Stimulated activated CD4-positive, alpha-beta T cell treated with anti-CD3 and anti-CD28 coated beads, TNF-alpha, amount 100 ng/mL, for 1 hour (primary cell): ENCODE measurements around the gene MYBPH.

Source experiments
- DNase-seq, 3 donors: peaks; one replicate each; pipeline ENCODE4 v3.0.0-alpha.2; 2020; ENCODE audit warnings: low read depth in 3 of 3, low spot score in 1 of 3

The MYBPH gene

DNA sequence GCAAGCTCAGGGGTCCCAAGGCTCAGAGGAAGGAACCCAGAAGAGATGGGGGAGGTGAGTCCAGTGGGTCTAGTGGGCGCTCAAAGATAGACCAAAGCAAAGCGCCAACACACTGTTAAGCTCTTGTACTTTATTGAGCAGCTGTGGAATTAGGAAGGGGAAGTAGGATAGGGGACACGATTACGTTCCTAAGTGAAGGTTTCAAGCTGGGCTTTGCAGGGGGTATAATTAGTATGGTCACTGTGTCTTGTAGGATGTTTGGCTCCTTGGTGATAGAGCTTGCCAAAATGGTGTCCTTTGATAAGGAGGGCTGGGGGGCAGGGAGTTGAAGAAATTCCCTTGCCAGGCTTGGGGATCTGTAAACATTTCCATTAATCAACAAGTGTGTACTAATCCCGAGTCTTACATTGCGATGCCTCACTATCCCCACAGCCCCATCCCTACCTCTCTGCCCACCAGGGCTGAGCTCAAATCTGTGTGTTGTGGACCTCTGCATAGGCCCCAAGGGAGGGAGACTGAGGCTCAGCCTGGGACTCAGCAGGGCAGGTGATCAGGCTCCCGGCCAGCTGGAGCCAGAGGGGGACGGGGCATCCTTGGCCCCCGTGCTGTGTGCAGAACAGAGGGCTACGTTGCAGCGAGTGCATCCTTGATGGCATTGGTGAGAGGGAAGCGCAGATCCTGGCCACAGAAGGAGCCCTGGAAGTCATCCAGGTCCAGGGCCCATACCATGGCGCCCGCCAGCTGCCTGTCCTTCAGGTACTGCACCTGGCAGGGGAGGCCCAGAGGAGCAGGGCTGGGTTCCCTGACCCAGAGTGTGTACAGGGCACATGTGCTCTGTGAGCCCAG lies 3.4 kb upstream of the MYBPH start:
- DNase-seq: no peak

DNA sequence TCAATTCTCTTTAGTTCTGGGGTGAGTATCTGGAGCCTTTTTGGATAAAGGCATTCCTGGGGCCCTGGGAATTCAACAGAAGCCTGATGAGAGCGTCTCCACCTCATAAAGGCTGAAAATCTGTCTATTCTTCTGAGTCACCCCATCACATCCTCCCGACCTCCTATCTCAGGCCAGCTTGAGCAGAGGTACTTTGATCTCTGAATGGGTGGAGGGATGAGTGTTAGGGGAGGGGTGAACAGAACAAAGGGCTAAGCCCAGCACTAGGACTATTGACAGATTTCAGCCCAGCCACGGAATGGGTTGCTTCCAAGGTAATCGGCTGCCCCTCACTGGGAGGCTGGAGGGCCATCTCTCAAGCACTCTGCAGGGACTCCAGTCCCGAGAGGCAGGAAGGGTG lies 2.5 kb upstream of the MYBPH start:
- DNase-seq: no peak

GRCh38 chr1:203177470-203178039 lies 1.9 kb upstream of the MYBPH start:
- no peak for DNase-seq

- no peak for DNase-seq
These were observed 1.4 kb upstream of the MYBPH start for GRCh38 chr1:203177036-203177405.

GRCh38 chr1:203176273-203177035 lies 828 bp upstream of the MYBPH start:
- DNase-seq: no peak

GRCh38 chr1:203175827-203176241 lies 208 bp upstream of the MYBPH start:
- no peak for DNase-seq

DNA sequence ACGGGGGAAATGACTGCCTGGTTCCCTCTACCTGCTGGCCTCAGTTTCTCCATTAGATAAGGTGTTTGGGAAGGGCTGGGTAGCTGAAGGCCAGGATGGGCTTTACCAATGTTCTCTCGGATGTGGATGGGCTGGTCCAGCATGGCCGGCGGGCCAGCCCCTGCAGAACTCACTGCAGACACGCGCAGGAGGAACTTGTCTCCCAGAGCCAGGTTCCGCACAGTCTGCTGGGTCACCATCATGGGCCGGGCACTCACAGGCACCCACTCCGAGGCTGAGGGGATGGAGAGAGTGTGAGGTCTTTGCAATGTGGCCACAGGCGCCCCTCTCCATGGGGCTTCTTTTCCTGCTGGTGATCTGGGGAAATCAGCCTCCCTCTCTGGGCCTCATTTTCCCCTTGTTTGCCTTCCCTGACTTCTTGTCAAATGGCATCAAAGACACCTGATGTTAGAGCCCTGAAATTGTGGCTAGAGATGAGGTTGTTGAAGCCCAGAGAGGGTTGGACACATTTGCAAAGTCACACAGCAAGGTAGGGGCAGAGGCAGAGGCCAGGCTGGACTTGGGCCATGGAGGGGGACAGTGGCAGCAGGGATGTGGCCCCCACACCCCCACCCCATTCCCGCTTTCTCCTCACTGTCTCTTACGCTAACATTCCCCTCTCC lies 1.2 kb downstream of the MYBPH start:
- DNase-seq: no peak

- no peak for DNase-seq
These were observed 2.1 kb downstream of the MYBPH start for GRCh38 chr1:203173566-203173965.

GRCh38 chr1:203173011-203173555 lies 2.5 kb downstream of the MYBPH start:
- no peak for DNase-seq

GRCh38 chr1:203172184-203173010 lies 3.2 kb downstream of the MYBPH start:
- DNase-seq: peak in 1 of 3 donors; percentile 12

DNA sequence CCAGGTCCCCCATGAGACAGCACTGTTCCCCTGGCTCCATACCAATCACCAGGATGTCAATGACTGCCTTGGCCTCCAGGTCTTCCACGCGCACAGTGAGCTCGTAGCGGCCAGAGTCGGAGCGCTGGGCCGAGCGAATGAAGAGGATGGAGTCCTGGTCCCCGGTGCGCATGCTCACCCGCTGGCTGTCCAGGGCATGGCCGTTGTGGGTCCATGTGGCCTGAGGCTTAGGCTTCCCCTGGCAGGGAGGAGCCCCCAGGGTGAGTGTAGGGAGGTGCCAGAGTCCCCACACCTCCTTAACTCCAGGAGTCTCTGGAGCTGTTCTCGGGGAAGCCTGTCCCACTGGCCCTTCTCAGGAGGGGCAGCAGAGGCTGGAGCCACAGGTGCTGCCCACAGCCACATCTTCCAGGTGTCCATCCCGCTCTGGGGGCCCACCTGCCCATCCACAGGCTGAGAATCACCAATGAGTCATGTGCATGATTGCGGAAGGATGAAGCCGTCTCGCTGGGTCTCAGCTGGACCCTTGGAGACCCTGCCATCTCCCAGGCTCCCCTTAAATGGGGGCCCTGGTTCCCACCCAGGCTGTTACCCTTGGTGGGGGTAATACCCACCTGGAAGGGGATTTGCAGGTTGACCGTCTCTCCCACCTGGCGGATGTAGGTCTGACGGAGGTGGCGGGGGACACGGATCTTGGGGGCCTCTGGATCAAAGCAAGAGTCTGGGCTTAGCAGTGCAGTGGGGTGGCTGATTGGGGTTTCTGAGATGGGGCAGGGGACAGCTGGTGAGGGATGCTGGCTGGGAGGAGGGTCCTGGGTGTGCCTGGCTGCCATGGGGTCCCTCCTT lies 4.1 kb downstream of the MYBPH start:
- DNase-seq: no peak

DNA sequence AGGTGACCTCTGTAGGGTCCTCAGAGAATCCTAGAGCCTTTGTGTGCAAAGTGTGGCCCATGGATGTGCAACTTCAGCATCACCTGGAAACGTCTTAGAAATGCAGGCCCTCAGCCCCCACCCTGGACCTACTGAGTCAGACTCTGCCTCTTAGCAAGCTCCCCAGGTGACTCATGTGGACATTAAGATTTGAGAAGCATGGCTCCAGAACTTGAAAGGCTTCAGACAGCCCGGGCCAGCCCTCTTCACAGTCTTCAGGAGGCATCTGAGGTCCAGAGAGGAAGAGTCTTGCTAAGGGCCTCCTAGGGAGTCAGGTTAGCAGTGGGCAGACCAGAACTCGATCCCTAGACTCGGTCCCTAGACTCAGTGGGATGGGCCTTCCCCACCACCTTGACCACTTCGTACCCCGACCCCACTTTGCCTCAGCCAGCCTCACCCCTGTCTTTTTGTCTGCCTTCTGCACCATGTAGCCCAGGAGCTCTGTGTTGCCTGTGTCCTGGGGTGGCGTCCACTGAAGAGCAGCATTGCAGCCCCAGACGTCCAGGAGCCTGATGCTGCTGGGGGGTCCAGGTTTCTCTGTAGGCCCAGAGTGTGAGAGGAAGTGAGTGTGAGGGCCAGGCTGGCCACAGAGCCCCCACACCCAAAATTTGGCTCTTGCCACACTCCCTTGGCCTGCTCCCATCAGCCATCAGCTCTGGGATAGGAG lies 4.8 kb downstream of the MYBPH start:
- DNase-seq: no peak

- DNase-seq: no peak
These were observed 5.7 kb downstream of the MYBPH start for GRCh38 chr1:203169770-203170520.

GRCh38 chr1:203168991-203169390 lies 6.6 kb downstream of the MYBPH start:
- DNase-seq: no peak

GRCh38 chr1:203168256-203168786 lies 7.3 kb downstream of the MYBPH start:
- DNase-seq: no peak

- no peak for DNase-seq
These were observed 7.8 kb downstream of the MYBPH start for GRCh38 chr1:203167913-203168200.

DNA sequence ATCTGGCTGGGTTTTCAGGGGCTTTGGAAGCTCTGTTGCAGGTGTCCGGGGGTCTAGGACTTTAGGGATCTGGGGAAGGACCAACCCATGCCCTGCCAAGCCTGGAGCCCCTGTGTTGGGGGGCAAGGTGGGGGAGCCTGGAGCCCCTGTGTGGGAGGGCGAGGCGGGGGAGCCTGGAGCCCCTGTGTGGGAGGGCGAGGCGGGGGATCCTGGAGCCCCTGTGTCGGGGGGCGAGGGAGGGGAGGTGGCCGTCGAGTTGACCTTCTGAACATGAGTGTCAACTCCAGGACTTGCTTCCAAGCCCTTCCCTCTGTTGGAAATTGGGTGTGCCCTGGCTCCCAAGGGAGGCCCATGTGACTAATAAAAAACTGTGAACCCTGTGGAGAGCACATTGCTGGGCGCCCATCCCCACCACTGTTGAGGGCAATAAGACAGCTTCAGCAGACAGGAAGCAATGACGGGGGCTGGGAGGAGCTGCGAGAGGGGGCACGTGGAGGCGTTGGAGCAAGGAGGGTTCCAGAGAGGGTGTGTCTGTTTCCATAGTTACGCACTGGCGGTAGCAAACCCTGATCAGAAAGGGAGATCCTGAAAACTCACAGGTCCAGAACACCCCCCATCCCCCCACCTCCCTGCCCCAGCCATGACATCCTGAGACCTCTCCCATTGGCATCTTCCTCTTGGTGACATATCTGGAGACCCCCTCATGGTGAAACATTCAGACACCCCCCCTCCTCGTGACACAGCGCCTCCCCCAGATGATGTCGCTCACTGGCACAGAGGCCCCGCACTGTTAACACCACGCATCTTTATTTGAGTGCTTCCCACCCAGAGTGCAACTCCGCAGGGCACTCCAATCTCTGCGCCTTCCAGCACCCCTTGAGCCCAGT lies 8.4 kb downstream of the MYBPH start:
- DNase-seq: no peak
